HepG2 (cell line): ENCODE results near the gene DCAF16. TPM values are rescaled to one million over a fixed set of nuclear protein-coding genes. Genes with fewer than 3 reads are reported as not detected.
A peak's percentile ranks its signal among the peaks of the same experiment; 100 is the strongest.

Experiments
- ATAC-seq: fragments of 200-7000 bp; cut with Tn5 transposase; 3 replicates; pipeline ENCODE4 v1.9.1; 2020; ENCODE audit warnings: mild to moderate bottlenecking, moderate library complexity
- BruUV-seq: library from RNA; stranded (reverse); fragments of 400-500 nt; replicated peaks from 2 replicates; lab custom pipeline; 2021; lab: Mats Ljungman, UMichigan
- CTCF ChIA-PET: fragments of 300-600 bp; formaldehyde crosslinking; extraction: SDS; loops from one replicate; lab custom pipeline; 2021; ENCODE audit warnings: low total read pairs, inconsistent platforms, low intra/inter-chr PET ratio; lab: Yijun Ruan, JAX
- POLR2A ChIA-PET: fragments of 350-600 bp; sonication (Branson Sonifier 250); formaldehyde crosslinking; loops from one replicate; lab custom pipeline; 2020; ENCODE audit warnings: antibody characterized with exemption, inconsistent platforms; lab: Yijun Ruan, JAX
- DNase-seq: peaks from one replicate; pipeline ENCODE4 v3.0.0-alpha.2; 2015; ENCODE audit warnings: low spot score
- FAIRE-seq: peaks from 3 replicates; lab custom pipeline; 2011; peaks lifted over from hg19 to GRCh38; lab: Jason Lieb, UNC
- H2AFZ ChIP-seq: one replicate; pipeline ENCODE4 v1.6.1; 2011; ENCODE audit warnings: low read length, inconsistent platforms
- H3K27ac ChIP-seq: fragments of 300-600 bp; 3 replicates; pipeline ENCODE4 v1.8.0; 2011; ENCODE audit warnings: mixed run types, mild to moderate bottlenecking, mixed read lengths, low read length, inconsistent platforms; ENCODE audit not compliant: insufficient read depth; ENCODE audit errors: extremely low read length
- H3K27me3 ChIP-seq, 2 experiments: fragments of 200-600 bp in 1 of 2; 2 replicates in 1 of 2; 3 replicates in 1 of 2; pipeline versions ENCODE4 v1.6.0 to v1.8.0; 2011; ENCODE audit warnings: low read length in 2 of 2, mild to moderate bottlenecking in 2 of 2, moderate library complexity in 2 of 2, inconsistent platforms in 1 of 2; ENCODE audit not compliant: insufficient read depth in 2 of 2, control insufficient read depth in 1 of 2
- H3K36me3 ChIP-seq, 2 experiments: fragments of 200-600 bp in 1 of 2; replicated peaks in 1 of 2; 2 replicates in 1 of 2; 3 replicates in 1 of 2; pipeline versions ENCODE4 v1.5.1 to v1.8.0; 2011; ENCODE audit warnings: low read length in 2 of 2, inconsistent platforms in 1 of 2; ENCODE audit not compliant: insufficient read depth in 2 of 2, control insufficient read depth in 1 of 2
- H3K4me1 ChIP-seq: 2 replicates; pipeline ENCODE4 v1.5.1; 2012; ENCODE audit warnings: low read length, inconsistent platforms; ENCODE audit not compliant: insufficient read depth
- H3K4me2 ChIP-seq: 2 replicates; pipeline ENCODE4 v1.6.0; 2011; ENCODE audit warnings: low read depth, low read length, inconsistent platforms
- H3K4me3 ChIP-seq, 3 experiments: fragments of 200-600 bp in 1 of 3; sonication (generic), shearing (Covaris generic) in 1 of 3; replicated peaks in 1 of 3; 2 replicates each; pipeline ENCODE4 v1.5.1; 2011 to 2016; ENCODE audit warnings: low read length in 3 of 3, inconsistent platforms in 2 of 3, low read depth in 2 of 3, mild to moderate bottlenecking in 2 of 3, control low read depth in 1 of 3, mixed read lengths in 1 of 3; ENCODE audit not compliant: insufficient read depth in 1 of 3
- H3K79me2 ChIP-seq: one replicate; pipeline ENCODE4 v1.6.1; 2011; ENCODE audit warnings: low read length, inconsistent platforms; ENCODE audit not compliant: insufficient read depth
- H3K9ac ChIP-seq: 2 replicates; pipeline ENCODE4 v1.6.0; 2011; ENCODE audit warnings: mild to moderate bottlenecking, low read depth, low read length, inconsistent platforms; ENCODE audit not compliant: insufficient read depth
- H3K9me3 ChIP-seq: 2 replicates; pipeline ENCODE4 v1.5.1; 2012; ENCODE audit warnings: mild to moderate bottlenecking, low read length
- H4K20me1 ChIP-seq: 2 replicates; pipeline ENCODE4 v1.6.0; 2011; ENCODE audit warnings: inconsistent platforms, mild to moderate bottlenecking, low read length, moderate library complexity; ENCODE audit not compliant: insufficient read depth
- CERS6 ChIP-seq: sonication (generic); formaldehyde crosslinking; IDR thresholded peaks from 2 replicates; pipeline ENCODE4 v1.5.0; 2020; ENCODE audit warnings: missing genetic modification reagents
- NFYB ChIP-seq: sonication (generic); formaldehyde crosslinking; IDR thresholded peaks from 2 replicates; pipeline ENCODE4 v1.4.0; 2020; ENCODE audit warnings: missing genetic modification reagents
- NFYC ChIP-seq: IDR thresholded peaks from 2 replicates; pipeline ENCODE4 v1.6.1; 2016; ENCODE audit warnings: missing genetic modification reagents, missing compliant biosample characterization
- ZMYM4 ChIP-seq: sonication (generic); formaldehyde crosslinking; IDR thresholded peaks from 2 replicates; pipeline ENCODE4 v1.8.1; 2023; ENCODE audit warnings: mild to moderate bottlenecking, missing genetic modification reagents
- ZNF713 ChIP-seq: sonication (generic); formaldehyde crosslinking; IDR thresholded peaks from 2 replicates; pipeline ENCODE4 v1.4.0; 2020; ENCODE audit warnings: mild to moderate bottlenecking, missing genetic modification reagents
- ZNF772 ChIP-seq: sonication (generic); formaldehyde crosslinking; IDR thresholded peaks from 2 replicates; pipeline ENCODE4 v1.5.0; 2020; ENCODE audit warnings: mild to moderate bottlenecking, missing genetic modification reagents
- WGBS: methylation state at CpG from one replicate; pipeline ENCODE4 v1.1.6; 2017; ENCODE audit warnings: low lambda C conversion rate; 5-methylcytosine and 5-hydroxymethylcytosine counted together
- in situ Hi-C: cut with HindIII; loops from 2 replicates; pipeline ENCODE4 v1.10.0; 2017; ENCODE audit warnings: low pct_unique_long_range_greater_than_20kb; ENCODE audit not compliant: extremely low pct_ligation_motif_present
- intact Hi-C: fragments of 100-400 bp; cut with micrococcal nuclease; formaldehyde crosslinking; loops from one replicate; pipeline ENCODE4 v1.10.0; 2022; ENCODE audit not compliant: unreplicated experiment
- polyA plus RNA-seq, 8 experiments: library from polyadenylated mRNA; depleted of rRNA in 3 of 8; stranded (reverse) in 7 of 8; unstranded in 1 of 8; fragments of >200 nt; fragmentation: Illumina TruSeq in 4 of 8; extraction: Trizol in 4 of 8; gene quantifications; 2 replicates each; pipeline versions ENCODE4 v1.2.1 to v1.2.3, GENCODE V29; 2011 to 2016; ENCODE audit warnings: low read depth in 4 of 8, missing spikeins in 1 of 8, mixed read lengths in 1 of 8; ENCODE audit not compliant: insufficient read depth in 1 of 8
- total RNA-seq, 5 experiments: library from RNA; depleted of rRNA; stranded (reverse); fragments of >200 nt; fragmentation: Illumina TruSeq; extraction: Trizol; gene quantifications; 2 replicates each; pipeline ENCODE4 v1.2.3, GENCODE V29; 2016; ENCODE audit warnings: low read depth in 1 of 5
- TF ChIP-seq, protein P1 (sequence below): sonication (generic); formaldehyde crosslinking; IDR thresholded peaks from 2 replicates; pipeline ENCODE4 v1.8.0; 2022; ENCODE audit warnings: missing genetic modification reagents, mild to moderate bottlenecking, moderate library complexity, borderline replicate concordance

The DCAF16 gene
- total and polyA plus RNA-seq, 2 of the 13 experiments (the other 11 are each of a cell fraction or from before 2014, with no cell fraction given): 37.5 to 41.9 TPM

GRCh38 chr4:17765514-17766286, 44.9 kb downstream of the DCAF16 start:
- Histone ChIP-seq H3K27me3 (peaks cover 0 to 1% of the 10 kb centered on the region in 2 experiments; a peak in 2 of 5 replicates), H3K4me3 (no peak overlapping the region), H3K4me1 (peaks cover 3% of the 10 kb centered on the region; the same call in 1 of the 2 replicates), H4K20me1 (no peaks in the 10 kb centered on the region), H3K27ac (no peak overlapping the region), H3K36me3 (no peaks in the 10 kb centered on the region), H3K4me2 (no peak overlapping the region), H3K9ac (no peak overlapping the region), H3K9me3 (no peaks in the 10 kb centered on the region), H2AFZ (no peak overlapping the region), H3K79me2 (no peaks in the 10 kb centered on the region)
- ChIA-PET POLR2A (no interaction called here), CTCF (no interaction called here)
- intact Hi-C loops: no loop called here
- WGBS: 34% methylated on average over 10 of the region's 11 CpGs
- FAIRE-seq (no peak), DNase-seq (no peak), ATAC-seq (no peak)
- BruUV-seq: no TSS peak
- peak; percentile 57 for TF ChIP-seq NFYB (CRISPR knock-in tag)
- TF ChIP-seq ZMYM4: no peak
- TF ChIP-seq ZNF772 (CRISPR knock-in tag): no peak
- peak; percentile 14; the same call in 1 of the 2 replicates for TF ChIP-seq NFYC (CRISPR knock-in tag)
- TF ChIP-seq ZNF713: no peak
- TF ChIP-seq, protein P1, sequence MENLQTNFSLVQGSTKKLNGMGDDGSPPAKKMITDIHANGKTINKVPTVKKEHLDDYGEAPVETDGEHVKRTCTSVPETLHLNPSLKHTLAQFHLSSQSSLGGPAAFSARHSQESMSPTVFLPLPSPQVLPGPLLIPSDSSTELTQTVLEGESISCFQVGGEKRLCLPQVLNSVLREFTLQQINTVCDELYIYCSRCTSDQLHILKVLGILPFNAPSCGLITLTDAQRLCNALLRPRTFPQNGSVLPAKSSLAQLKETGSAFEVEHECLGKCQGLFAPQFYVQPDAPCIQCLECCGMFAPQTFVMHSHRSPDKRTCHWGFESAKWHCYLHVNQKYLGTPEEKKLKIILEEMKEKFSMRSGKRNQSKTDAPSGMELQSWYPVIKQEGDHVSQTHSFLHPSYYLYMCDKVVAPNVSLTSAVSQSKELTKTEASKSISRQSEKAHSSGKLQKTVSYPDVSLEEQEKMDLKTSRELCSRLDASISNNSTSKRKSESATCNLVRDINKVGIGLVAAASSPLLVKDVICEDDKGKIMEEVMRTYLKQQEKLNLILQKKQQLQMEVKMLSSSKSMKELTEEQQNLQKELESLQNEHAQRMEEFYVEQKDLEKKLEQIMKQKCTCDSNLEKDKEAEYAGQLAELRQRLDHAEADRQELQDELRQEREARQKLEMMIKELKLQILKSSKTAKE (CRISPR knock-in tag): no peak
- TF ChIP-seq CERS6: no peak
- in situ Hi-C loops: no loop called here
